ENCODE measurements around the gene L3MBTL4.
"Not testable (repeated sequence)": the region's sequence is repeated elsewhere in the genome, so short reads cannot be mapped to it uniquely, and the experiment has no call there.

L3MBTL4 gene

GRCh38 chr18:6261938-6262337, 152.8 kb downstream of the L3MBTL4 start:
- DNase-seq (ENCODE audit: low read depth) = no peak
- H3K4me3 ChIP-seq (ENCODE audit: low read depth, low read length) = no peak overlapping the region
- TF ChIP-seq, protein P1, sequence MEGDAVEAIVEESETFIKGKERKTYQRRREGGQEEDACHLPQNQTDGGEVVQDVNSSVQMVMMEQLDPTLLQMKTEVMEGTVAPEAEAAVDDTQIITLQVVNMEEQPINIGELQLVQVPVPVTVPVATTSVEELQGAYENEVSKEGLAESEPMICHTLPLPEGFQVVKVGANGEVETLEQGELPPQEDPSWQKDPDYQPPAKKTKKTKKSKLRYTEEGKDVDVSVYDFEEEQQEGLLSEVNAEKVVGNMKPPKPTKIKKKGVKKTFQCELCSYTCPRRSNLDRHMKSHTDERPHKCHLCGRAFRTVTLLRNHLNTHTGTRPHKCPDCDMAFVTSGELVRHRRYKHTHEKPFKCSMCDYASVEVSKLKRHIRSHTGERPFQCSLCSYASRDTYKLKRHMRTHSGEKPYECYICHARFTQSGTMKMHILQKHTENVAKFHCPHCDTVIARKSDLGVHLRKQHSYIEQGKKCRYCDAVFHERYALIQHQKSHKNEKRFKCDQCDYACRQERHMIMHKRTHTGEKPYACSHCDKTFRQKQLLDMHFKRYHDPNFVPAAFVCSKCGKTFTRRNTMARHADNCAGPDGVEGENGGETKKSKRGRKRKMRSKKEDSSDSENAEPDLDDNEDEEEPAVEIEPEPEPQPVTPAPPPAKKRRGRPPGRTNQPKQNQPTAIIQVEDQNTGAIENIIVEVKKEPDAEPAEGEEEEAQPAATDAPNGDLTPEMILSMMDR (IDR thresholded peaks at IDR 0.05; ENCODE audit: control insufficient read depth, extremely low read depth, insufficient read depth) = no peak

DNA sequence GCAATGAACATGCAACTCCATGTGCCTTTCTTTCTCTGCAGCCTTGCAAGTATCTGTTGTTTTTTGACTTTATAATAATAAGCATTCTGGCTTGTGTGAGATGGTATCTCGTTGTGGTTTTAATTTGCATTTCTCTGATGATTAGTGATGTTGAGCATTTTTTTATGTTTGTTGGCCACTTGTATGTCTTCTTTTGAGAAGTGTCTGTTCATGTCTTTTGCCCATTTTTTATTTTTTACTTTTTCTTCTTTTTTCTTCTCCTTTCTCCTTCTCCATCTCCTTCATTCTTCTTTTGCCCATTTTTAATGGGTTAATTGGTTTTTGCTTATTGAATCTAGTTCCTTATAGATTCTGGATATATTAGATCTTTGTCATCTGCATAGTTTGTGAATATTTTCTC, 155.4 kb downstream of the L3MBTL4 start:
- DNase-seq (ENCODE audit: low read depth); H3K4me3 ChIP-seq (ENCODE audit: low read depth, low read length): not testable (repeated sequence)

DNA sequence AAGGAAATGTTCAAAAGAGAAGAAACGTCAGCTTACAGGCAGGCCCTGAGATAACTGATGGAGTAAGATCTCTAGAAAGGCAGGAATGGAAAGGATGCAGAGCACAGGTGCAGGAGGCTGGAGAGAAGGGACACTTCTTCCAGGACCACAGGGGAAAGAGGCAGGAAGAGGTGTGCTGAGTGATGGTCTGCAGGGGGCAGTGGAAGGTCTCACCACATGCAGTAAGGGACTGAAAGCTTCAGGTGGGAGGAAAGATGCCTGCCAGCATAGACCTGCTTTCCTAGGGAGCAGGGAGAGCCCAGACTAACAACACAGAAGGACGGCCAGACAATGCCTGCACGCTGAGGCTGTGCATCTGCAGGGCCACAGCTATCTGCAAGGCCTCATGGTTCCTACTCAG, 156.8 kb downstream of the L3MBTL4 start:
- H3K4me3 ChIP-seq (ENCODE audit: low read depth, low read length) = no peak overlapping the region
- TF ChIP-seq, protein P1 (IDR thresholded peaks at IDR 0.05; ENCODE audit: control insufficient read depth, extremely low read depth, insufficient read depth) = no peak
- DNase-seq (ENCODE audit: low read depth) = no peak

DNA sequence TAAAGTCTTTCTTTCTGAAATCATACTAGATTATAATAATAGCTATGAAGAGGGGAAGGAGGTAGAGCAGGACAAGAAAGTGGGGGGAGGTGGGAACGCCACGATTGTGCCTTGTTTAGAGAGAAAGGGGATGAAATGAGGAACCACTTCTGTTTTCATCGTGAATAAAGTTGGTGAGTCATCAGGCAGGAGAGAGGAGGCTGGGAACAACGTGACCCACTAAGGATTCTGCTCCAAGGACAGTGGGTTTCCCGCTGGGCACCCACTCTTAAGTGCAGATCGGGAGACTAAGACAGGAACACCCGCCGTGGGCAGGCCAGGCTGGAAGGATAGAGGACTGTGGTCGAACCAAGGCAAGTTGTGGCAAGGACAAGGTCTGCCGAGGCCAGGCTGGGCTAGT, 158.2 kb downstream of the L3MBTL4 start:
- H3K4me3 ChIP-seq (ENCODE audit: low read depth, low read length) = no peak overlapping the region
- DNase-seq (ENCODE audit: low read depth) = no peak
- TF ChIP-seq, protein P1 (IDR thresholded peaks at IDR 0.05; ENCODE audit: control insufficient read depth, extremely low read depth, insufficient read depth) = no peak

DNA sequence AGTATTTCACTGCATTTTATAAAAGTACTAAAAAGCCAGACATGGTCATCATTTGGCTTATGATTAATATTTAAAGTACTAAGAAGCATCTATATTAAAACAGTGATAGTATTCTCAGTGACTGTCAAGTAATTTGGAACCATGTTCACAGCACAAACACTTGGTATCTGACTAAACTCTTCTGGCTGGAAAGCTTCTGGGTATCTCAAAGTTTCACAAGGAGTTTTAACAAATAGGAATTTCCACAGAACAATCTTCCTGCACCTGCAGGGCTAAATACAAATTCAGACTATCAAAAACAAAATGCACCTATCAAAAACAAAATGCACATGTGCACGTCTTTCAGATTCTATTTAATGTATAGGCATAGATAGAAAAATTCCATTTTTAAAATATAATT, 158.8 kb downstream of the L3MBTL4 start:
- no peak overlapping the region for H3K4me3 ChIP-seq (ENCODE audit: low read depth, low read length)
- TF ChIP-seq, protein P1 (IDR thresholded peaks at IDR 0.05; ENCODE audit: control insufficient read depth, extremely low read depth, insufficient read depth) = no peak
- DNase-seq (ENCODE audit: low read depth) = no peak

- TF ChIP-seq, protein P1 (IDR thresholded peaks at IDR 0.05; ENCODE audit: control insufficient read depth, extremely low read depth, insufficient read depth) = no peak
- DNase-seq (ENCODE audit: low read depth) = no peak
- H3K4me3 ChIP-seq (ENCODE audit: low read depth, low read length) = no peak overlapping the region
Measured at GRCh38 chr18:6255116-6255705, 159.5 kb downstream of the L3MBTL4 start.

DNA sequence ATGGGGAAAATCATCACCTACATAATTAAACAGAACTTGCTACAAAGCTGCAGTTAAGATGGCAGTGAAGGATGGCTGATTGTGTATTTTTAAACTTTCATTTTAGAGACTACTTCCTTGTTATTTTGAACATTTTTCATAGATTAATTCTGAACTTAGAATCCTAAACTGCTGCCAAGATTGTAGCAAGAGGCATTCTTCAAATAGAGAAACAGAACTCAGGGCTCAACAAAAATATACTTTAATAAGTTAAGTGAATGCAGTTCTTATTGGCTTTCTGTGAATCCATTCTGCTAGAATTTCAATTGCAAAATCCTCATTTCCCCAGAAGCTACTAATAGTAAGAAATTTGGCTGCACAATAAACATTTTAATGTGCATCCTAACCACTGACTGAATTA, 160.3 kb downstream of the L3MBTL4 start:
- no peak overlapping the region for H3K4me3 ChIP-seq (ENCODE audit: low read depth, low read length)
- TF ChIP-seq, protein P1 (IDR thresholded peaks at IDR 0.05; ENCODE audit: control insufficient read depth, extremely low read depth, insufficient read depth) = no peak
- DNase-seq (ENCODE audit: low read depth) = no peak
